Measurements from ENCODE around the gene MRPL20.

DNA sequence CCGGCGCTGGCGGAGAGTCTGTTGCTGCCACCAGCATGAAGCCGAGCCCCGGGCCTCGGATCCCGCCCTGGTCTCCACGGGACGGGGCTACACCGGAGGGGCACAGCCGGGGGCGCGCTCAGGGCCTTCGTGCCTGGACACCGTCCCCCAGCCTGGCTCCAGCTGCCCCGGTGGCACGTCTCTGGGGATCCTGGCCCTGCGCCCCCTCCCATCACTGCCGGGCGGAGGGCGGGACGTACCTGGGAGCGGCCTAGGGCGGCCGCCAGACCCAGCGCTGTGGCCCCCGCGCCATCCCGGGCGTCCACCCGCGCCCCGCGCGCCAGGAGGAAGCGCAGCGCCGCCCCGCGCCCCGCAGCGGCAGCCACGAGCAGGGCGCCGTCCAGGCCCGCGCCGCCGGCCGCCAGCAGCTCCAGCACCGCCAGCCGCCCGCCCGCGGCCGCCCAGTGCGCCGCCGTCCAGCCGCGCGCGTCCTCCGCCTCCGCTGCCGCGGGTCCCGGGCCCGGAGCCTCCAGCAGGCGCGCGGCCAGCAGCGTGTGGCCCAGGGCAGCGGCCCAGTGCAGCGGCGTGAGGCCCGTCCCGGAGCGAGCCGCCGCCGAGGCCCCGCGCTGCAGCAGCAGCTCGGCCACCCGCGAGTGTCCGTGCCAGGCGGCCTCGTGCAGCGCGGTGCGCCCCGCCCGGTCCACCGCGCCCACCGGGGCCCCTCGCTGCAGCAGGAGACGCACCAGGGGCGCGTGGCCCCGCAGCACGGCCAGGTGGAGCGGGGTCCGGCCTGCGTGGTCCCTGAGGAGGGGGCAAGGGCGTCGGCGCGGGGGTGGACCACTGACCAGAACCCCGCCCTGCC lies 12.9 kb upstream of the MRPL20 start:
- TF ChIP-seq RAD21 (IDR thresholded peaks at IDR 0.05; ENCODE audit: low read depth) (no peak), EGR1 (IDR thresholded peaks at IDR 0.05) (no peak), EP300 (IDR thresholded peaks at IDR 0.05; ENCODE audit: borderline replicate concordance) (no peak), YY1 (IDR thresholded peaks at IDR 0.05; ENCODE audit: low read depth) (no peak), CEBPB (IDR thresholded peaks at IDR 0.05) (no peak), NFIC (IDR thresholded peaks at IDR 0.05) (no peak), TCF12 (IDR thresholded peaks at IDR 0.05; ENCODE audit: low read depth) (no peak), TAF1 (IDR thresholded peaks at IDR 0.05; ENCODE audit: low read depth) (no peak), TEAD4 (IDR thresholded peaks at IDR 0.05) (no peak), FOXM1 (IDR thresholded peaks at IDR 0.05; ENCODE audit: borderline replicate concordance, low read depth) (no peak), ZBTB7A (IDR thresholded peaks at IDR 0.05; ENCODE audit: low read depth) (no peak)
- TF ChIP-seq, protein P1, sequence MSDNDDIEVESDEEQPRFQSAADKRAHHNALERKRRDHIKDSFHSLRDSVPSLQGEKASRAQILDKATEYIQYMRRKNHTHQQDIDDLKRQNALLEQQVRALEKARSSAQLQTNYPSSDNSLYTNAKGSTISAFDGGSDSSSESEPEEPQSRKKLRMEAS (IDR thresholded peaks at IDR 0.05) = no peak
- TF ChIP-seq, protein P2, sequence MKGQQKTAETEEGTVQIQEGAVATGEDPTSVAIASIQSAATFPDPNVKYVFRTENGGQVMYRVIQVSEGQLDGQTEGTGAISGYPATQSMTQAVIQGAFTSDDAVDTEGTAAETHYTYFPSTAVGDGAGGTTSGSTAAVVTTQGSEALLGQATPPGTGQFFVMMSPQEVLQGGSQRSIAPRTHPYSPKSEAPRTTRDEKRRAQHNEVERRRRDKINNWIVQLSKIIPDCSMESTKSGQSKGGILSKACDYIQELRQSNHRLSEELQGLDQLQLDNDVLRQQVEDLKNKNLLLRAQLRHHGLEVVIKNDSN (IDR thresholded peaks at IDR 0.05) = no peak
- TF ChIP-seq, protein P3, sequence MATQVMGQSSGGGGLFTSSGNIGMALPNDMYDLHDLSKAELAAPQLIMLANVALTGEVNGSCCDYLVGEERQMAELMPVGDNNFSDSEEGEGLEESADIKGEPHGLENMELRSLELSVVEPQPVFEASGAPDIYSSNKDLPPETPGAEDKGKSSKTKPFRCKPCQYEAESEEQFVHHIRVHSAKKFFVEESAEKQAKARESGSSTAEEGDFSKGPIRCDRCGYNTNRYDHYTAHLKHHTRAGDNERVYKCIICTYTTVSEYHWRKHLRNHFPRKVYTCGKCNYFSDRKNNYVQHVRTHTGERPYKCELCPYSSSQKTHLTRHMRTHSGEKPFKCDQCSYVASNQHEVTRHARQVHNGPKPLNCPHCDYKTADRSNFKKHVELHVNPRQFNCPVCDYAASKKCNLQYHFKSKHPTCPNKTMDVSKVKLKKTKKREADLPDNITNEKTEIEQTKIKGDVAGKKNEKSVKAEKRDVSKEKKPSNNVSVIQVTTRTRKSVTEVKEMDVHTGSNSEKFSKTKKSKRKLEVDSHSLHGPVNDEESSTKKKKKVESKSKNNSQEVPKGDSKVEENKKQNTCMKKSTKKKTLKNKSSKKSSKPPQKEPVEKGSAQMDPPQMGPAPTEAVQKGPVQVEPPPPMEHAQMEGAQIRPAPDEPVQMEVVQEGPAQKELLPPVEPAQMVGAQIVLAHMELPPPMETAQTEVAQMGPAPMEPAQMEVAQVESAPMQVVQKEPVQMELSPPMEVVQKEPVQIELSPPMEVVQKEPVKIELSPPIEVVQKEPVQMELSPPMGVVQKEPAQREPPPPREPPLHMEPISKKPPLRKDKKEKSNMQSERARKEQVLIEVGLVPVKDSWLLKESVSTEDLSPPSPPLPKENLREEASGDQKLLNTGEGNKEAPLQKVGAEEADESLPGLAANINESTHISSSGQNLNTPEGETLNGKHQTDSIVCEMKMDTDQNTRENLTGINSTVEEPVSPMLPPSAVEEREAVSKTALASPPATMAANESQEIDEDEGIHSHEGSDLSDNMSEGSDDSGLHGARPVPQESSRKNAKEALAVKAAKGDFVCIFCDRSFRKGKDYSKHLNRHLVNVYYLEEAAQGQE (IDR thresholded peaks at IDR 0.05; ENCODE audit: low read depth) = no peak

Measured in Ishikawa (cell line).